ENCODE results near the gene ALG11. TPM values are rescaled to one million over a fixed set of nuclear protein-coding genes. Genes with fewer than 3 reads are reported as not detected.

The ALG11 gene
- total and polyA plus RNA-seq, 4 donors: 5.4 to 34.5 (median 11.9) TPM

DNA sequence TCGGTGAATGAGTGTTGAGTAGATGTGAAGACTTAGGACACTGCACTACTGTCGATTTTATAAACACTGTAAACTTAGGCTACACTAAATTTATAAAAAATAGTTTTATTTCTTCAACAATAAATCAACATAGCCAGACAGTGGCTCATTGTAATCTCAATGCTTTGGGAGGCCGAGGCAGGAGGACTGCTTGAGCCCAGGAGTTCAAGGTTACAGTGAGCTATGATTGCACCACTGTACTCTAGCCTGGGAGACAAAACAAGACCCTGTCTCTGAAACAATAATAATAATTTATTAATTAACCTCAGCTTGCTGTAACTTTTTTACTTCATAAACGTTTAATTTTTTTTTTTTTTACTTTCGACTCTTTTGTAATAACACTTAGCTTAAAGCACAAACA lies 35.3 kb upstream of the ALG11 start:
- H3K27me3 ChIP-seq (ENCODE audit: control insufficient read depth in 4 of 4, insufficient read depth in 4 of 4, low read length in 3 of 4): no peaks in the 10 kb centered on the region
- DNase-seq (ENCODE audit: low spot score): no peak
- no peak for TF ChIP-seq FOXA2 (IDR thresholded peaks at IDR 0.05)
- no peak for TF ChIP-seq JUND (IDR thresholded peaks at IDR 0.05)
- no peak for TF ChIP-seq YY1 (IDR thresholded peaks at IDR 0.05)
- no peak for TF ChIP-seq HNF4A (conservative IDR thresholded peaks at IDR 0.05)
- TF ChIP-seq, protein P1, sequence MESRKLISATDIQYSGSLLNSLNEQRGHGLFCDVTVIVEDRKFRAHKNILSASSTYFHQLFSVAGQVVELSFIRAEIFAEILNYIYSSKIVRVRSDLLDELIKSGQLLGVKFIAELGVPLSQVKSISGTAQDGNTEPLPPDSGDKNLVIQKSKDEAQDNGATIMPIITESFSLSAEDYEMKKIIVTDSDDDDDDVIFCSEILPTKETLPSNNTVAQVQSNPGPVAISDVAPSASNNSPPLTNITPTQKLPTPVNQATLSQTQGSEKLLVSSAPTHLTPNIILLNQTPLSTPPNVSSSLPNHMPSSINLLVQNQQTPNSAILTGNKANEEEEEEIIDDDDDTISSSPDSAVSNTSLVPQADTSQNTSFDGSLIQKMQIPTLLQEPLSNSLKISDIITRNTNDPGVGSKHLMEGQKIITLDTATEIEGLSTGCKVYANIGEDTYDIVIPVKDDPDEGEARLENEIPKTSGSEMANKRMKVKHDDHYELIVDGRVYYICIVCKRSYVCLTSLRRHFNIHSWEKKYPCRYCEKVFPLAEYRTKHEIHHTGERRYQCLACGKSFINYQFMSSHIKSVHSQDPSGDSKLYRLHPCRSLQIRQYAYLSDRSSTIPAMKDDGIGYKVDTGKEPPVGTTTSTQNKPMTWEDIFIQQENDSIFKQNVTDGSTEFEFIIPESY (IDR thresholded peaks at IDR 0.05): no peak
- peaks cover 0 to 8% (median 4%) of the 10 kb centered on the region in 4 donors for H3K36me3 ChIP-seq (ENCODE audit: control insufficient read depth in 4 of 4, insufficient read depth in 3 of 4, low read depth in 1 of 4, low read length in 3 of 4)
- no peak overlapping the region for H3K27ac ChIP-seq (ENCODE audit: low read depth in 1 of 2, low read length in 2 of 2)
- H3K9me3 ChIP-seq (ENCODE audit: control insufficient read depth in 4 of 4, low read length in 3 of 4): no peaks in the 10 kb centered on the region
- WGBS: 94% methylated on average over 5 of the region's 5 CpGs
- H3K9ac ChIP-seq (ENCODE audit: low read depth in 1 of 2, low read length in 2 of 2): no peak overlapping the region
- H3K4me3 ChIP-seq (ENCODE audit: low read depth in 1 of 3, low read length in 3 of 3): no peak overlapping the region
- H3K4me1 ChIP-seq (ENCODE audit: control insufficient read depth in 4 of 4, insufficient read depth in 4 of 4, low read length in 3 of 4): peaks cover 0 to 16% (median 6%) of the 10 kb centered on the region in 4 donors

DNA sequence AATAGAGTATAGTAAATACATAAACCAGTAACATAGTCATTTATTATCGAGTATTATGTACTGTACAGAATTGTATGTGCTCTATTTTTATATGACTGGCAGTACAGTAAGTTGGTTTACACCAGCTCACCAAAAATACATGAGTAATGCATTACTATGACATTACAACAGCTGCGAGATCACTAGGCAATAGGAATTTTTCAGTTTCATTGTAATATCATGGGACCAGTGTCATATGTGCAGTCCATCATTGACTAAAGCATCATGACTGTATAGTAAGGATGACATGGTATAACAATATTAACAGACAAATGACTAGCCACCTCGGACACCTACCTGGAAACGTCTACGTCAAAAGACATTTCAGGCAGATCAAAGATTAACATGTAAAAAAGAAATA lies 34.6 kb upstream of the ALG11 start:
- no peak for DNase-seq (ENCODE audit: low spot score)
- H3K27me3 ChIP-seq (ENCODE audit: control insufficient read depth in 4 of 4, insufficient read depth in 4 of 4, low read length in 3 of 4): no peaks in the 10 kb centered on the region
- H3K27ac ChIP-seq (ENCODE audit: low read depth in 1 of 2, low read length in 2 of 2): no peak overlapping the region
- peaks cover 0 to 15% (median 6%) of the 10 kb centered on the region in 4 donors for H3K4me1 ChIP-seq (ENCODE audit: control insufficient read depth in 4 of 4, insufficient read depth in 4 of 4, low read length in 3 of 4)
- no peaks in the 10 kb centered on the region for H3K9me3 ChIP-seq (ENCODE audit: control insufficient read depth in 4 of 4, low read length in 3 of 4)
- no peak overlapping the region for H3K9ac ChIP-seq (ENCODE audit: low read depth in 1 of 2, low read length in 2 of 2)
- H3K36me3 ChIP-seq (ENCODE audit: control insufficient read depth in 4 of 4, insufficient read depth in 3 of 4, low read depth in 1 of 4, low read length in 3 of 4): peaks cover 0 to 8% (median 4%) of the 10 kb centered on the region in 4 donors
- WGBS: 95% methylated on average over 5 of the region's 5 CpGs
- H3K4me3 ChIP-seq (ENCODE audit: low read depth in 1 of 3, low read length in 3 of 3): no peak overlapping the region
- TF ChIP-seq, protein P2, sequence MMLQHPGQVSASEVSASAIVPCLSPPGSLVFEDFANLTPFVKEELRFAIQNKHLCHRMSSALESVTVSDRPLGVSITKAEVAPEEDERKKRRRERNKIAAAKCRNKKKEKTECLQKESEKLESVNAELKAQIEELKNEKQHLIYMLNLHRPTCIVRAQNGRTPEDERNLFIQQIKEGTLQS (IDR thresholded peaks at IDR 0.05): no peak
- TF ChIP-seq EGR1 (IDR thresholded peaks at IDR 0.05; ENCODE audit: low read depth in 2 of 2) (no peak), JUND (IDR thresholded peaks at IDR 0.05) (no peak), NR2F2 (IDR thresholded peaks at IDR 0.05) (no peak), TAF1 (conservative IDR thresholded peaks at IDR 0.05) (no peak), SP1 (IDR thresholded peaks at IDR 0.05) (no peak), GABPA (IDR thresholded peaks at IDR 0.05 in 1 of 2, conservative IDR thresholded peaks at IDR 0.05 in 1 of 2) (no peak), FOXA2 (IDR thresholded peaks at IDR 0.05) (no peak), HNF4A (conservative IDR thresholded peaks at IDR 0.05) (no peak), HNF4G (IDR thresholded peaks at IDR 0.05) (no peak), RAD21 (IDR thresholded peaks at IDR 0.05) (no peak), FOXA1 (IDR thresholded peaks at IDR 0.05) (no peak), RXRA (IDR thresholded peaks at IDR 0.05) (no peak), YY1 (IDR thresholded peaks at IDR 0.05) (no peak)
- TF ChIP-seq, protein P3, sequence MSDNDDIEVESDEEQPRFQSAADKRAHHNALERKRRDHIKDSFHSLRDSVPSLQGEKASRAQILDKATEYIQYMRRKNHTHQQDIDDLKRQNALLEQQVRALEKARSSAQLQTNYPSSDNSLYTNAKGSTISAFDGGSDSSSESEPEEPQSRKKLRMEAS (IDR thresholded peaks at IDR 0.05): no peak
- TF ChIP-seq, protein P4, sequence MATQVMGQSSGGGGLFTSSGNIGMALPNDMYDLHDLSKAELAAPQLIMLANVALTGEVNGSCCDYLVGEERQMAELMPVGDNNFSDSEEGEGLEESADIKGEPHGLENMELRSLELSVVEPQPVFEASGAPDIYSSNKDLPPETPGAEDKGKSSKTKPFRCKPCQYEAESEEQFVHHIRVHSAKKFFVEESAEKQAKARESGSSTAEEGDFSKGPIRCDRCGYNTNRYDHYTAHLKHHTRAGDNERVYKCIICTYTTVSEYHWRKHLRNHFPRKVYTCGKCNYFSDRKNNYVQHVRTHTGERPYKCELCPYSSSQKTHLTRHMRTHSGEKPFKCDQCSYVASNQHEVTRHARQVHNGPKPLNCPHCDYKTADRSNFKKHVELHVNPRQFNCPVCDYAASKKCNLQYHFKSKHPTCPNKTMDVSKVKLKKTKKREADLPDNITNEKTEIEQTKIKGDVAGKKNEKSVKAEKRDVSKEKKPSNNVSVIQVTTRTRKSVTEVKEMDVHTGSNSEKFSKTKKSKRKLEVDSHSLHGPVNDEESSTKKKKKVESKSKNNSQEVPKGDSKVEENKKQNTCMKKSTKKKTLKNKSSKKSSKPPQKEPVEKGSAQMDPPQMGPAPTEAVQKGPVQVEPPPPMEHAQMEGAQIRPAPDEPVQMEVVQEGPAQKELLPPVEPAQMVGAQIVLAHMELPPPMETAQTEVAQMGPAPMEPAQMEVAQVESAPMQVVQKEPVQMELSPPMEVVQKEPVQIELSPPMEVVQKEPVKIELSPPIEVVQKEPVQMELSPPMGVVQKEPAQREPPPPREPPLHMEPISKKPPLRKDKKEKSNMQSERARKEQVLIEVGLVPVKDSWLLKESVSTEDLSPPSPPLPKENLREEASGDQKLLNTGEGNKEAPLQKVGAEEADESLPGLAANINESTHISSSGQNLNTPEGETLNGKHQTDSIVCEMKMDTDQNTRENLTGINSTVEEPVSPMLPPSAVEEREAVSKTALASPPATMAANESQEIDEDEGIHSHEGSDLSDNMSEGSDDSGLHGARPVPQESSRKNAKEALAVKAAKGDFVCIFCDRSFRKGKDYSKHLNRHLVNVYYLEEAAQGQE (IDR thresholded peaks at IDR 0.05): no peak
- TF ChIP-seq, protein P5, sequence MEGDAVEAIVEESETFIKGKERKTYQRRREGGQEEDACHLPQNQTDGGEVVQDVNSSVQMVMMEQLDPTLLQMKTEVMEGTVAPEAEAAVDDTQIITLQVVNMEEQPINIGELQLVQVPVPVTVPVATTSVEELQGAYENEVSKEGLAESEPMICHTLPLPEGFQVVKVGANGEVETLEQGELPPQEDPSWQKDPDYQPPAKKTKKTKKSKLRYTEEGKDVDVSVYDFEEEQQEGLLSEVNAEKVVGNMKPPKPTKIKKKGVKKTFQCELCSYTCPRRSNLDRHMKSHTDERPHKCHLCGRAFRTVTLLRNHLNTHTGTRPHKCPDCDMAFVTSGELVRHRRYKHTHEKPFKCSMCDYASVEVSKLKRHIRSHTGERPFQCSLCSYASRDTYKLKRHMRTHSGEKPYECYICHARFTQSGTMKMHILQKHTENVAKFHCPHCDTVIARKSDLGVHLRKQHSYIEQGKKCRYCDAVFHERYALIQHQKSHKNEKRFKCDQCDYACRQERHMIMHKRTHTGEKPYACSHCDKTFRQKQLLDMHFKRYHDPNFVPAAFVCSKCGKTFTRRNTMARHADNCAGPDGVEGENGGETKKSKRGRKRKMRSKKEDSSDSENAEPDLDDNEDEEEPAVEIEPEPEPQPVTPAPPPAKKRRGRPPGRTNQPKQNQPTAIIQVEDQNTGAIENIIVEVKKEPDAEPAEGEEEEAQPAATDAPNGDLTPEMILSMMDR (IDR thresholded peaks at IDR 0.05; ENCODE audit: low read depth, low read length, missing input control): no peak
- TF ChIP-seq, protein P1 (IDR thresholded peaks at IDR 0.05): no peak

Measured in liver (tissue), 9 donors.